GM19468 (cell line): ENCODE measurements around the gene MBOAT7.
"Not testable (repeated sequence)": the region's sequence is repeated elsewhere in the genome, so short reads cannot be mapped to it uniquely, and the experiment has no call there.

Experiments used
- ATAC-seq: cut with Tn5 transposase; IDR thresholded peaks from one replicate; pipeline ENCODE4 v1.9.1; 2021; ENCODE audit warnings: mild to moderate bottlenecking, moderate library complexity, moderate number of reproducible peaks; ENCODE audit not compliant: unreplicated experiment; ENCODE audit errors: extremely low read depth

MBOAT7 gene

GRCh38 chr19:54190503-54191010 is 1.2 kb upstream of the MBOAT7 start:
- peak; percentile 35 for ATAC-seq

GRCh38 chr19:54189735-54190502 is 539 bp upstream of the MBOAT7 start:
- peak; percentile 29 for ATAC-seq

GRCh38 chr19:54188215-54188871 is 1.0 kb downstream of the MBOAT7 start:
- no peak for ATAC-seq

GRCh38 chr19:54186934-54187381 is 2.4 kb downstream of the MBOAT7 start:
- no peak for ATAC-seq

- ATAC-seq, result no peak
These were observed 3.0 kb downstream of the MBOAT7 start for GRCh38 chr19:54186351-54186750.

GRCh38 chr19:54183431-54183830 is 5.9 kb downstream of the MBOAT7 start:
- ATAC-seq, result no peak

GRCh38 chr19:54181894-54182293 is 7.5 kb downstream of the MBOAT7 start:
- not testable (repeated sequence) for ATAC-seq

- no peak for ATAC-seq
These were observed 8.7 kb downstream of the MBOAT7 start for GRCh38 chr19:54180691-54181091.

- ATAC-seq, result no peak
These were observed 9.4 kb downstream of the MBOAT7 start for GRCh38 chr19:54179921-54180461.

- no peak for ATAC-seq
These were observed 10.0 kb downstream of the MBOAT7 start for GRCh38 chr19:54179262-54179852.

GRCh38 chr19:54178581-54179261 is 10.7 kb downstream of the MBOAT7 start:
- no peak for ATAC-seq

- ATAC-seq, result no peak
These were observed 15.2 kb downstream of the MBOAT7 start for GRCh38 chr19:54173951-54174834.

- ATAC-seq, result no peak
These were observed 16.1 kb downstream of the MBOAT7 start for GRCh38 chr19:54173359-54173699.

GRCh38 chr19:54172471-54173358 is 16.7 kb downstream of the MBOAT7 start, which contains the start of gene TMC4:
Gene TMC4, minus strand, starts transcription at chr19:54173160. Its CDS starts 43 bp downstream, at chr19:54173117.
- no peak for ATAC-seq

- ATAC-seq, result not testable (repeated sequence)
These were observed 17.5 kb downstream of the MBOAT7 start for GRCh38 chr19:54171736-54172431.

- ATAC-seq, result no peak
These were observed 20.1 kb downstream of the MBOAT7 start for GRCh38 chr19:54169149-54169740.

- ATAC-seq, result no peak
These were observed 21.0 kb downstream of the MBOAT7 start for GRCh38 chr19:54168174-54168917.
